GDM1 (cell line): ENCODE results near the gene SBNO2.
"Not testable (repeated sequence)": the region's sequence is repeated elsewhere in the genome, so short reads cannot be mapped to it uniquely, and the experiment has no call there.

ENCODE experiments used
- DNase-seq: peaks from one replicate; lab custom pipeline; 2025; lab: John Stamatoyannopoulos, UW

SBNO2 gene

GRCh38 chr19:1134431-1134830 is 39.6 kb downstream of the SBNO2 start:
- no peak for DNase-seq

DNA sequence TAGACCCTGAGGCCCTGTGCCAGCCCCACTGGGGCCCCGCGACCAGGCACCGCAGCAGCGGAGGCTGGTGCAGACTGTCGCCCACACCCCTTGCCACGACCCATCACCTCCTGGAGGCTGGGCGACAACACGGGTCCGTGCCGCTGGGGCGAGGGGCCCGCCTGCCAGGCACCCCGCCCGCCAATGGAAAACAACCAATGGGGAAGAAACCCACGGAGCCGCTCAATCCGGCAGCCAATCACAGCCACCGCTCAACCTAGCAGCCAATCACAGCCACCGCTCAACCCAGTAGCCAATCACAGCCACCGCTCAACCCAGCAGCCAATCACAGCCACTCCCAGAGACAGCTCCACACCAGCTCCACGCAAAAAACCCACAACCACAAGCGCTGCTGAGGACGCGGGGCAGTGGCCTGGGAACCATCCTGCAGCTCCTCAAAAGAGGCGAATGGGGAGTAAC is 40.6 kb downstream of the SBNO2 start:
- DNase-seq, result peak; percentile 89

DNA sequence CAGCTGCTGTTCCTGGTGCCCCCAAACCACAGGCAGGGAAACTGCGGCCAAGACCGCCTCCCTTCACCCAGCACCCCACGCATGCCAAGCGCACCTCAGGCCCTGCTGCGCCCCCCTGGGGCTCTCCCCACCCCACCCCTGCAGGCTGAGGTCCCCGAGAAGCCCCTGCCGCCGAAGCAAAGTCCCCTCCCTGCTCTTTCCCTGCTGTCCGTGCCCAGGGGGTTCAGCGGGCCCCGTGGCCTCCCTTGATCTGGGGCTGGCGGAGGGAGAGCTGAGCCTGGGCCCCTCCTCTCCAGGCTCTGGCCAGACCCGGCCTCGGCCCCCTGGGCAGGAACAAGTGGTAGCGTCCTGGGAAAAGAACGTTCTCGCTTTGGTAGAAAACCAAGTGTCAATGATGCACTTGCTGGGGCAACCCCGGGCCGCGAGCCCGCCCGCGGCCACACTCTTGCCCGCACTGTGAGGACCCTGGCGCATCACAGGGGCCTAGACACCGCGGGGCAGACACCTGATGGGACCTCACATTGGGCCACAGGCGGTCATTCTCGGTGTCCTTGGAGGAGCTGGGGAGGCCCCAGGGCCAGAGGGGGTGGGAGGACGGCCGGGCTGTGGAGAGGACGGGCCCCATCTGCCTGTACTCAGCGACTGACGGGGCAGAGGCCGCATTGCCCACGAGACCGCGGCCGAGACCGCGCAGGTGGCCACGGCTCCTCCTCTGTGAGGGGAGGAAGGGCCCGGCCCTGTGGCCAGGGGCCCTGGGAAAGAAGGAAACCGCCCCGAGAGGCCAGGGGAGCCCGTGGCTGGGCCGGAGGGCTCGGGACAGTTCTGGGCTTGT is 41.3 kb downstream of the SBNO2 start:
- no peak for DNase-seq

GRCh38 chr19:1131718-1132551 is 42.1 kb downstream of the SBNO2 start:
- DNase-seq, result peak; percentile 69

GRCh38 chr19:1130771-1131717 is 43.0 kb downstream of the SBNO2 start:
- no peak for DNase-seq

DNA sequence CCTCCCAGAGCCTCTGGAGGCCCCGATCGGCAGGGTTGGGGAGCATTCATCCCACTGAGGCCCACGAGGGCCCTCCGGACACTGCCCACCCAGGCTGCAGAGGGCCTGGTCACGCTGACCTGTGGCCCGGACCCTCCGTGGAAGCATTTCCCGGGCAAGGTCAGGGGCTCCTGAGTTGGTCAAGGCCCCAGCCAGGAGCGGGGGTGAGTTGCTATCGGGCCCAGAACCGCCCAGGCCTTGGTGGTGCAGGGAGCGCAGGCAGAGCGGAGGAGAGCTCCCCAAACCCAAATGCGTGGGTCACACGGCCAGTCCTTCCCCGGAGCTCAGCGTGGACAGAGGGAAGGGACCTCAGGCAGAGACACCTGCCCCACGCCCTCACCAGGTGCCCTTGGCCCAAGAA is 44.5 kb downstream of the SBNO2 start:
- no peak for DNase-seq

- DNase-seq, result not testable (repeated sequence)
These were observed 45.0 kb downstream of the SBNO2 start for GRCh38 chr19:1129084-1129483.

GRCh38 chr19:1128106-1128505 is 46.0 kb downstream of the SBNO2 start:
- DNase-seq, result no peak

DNA sequence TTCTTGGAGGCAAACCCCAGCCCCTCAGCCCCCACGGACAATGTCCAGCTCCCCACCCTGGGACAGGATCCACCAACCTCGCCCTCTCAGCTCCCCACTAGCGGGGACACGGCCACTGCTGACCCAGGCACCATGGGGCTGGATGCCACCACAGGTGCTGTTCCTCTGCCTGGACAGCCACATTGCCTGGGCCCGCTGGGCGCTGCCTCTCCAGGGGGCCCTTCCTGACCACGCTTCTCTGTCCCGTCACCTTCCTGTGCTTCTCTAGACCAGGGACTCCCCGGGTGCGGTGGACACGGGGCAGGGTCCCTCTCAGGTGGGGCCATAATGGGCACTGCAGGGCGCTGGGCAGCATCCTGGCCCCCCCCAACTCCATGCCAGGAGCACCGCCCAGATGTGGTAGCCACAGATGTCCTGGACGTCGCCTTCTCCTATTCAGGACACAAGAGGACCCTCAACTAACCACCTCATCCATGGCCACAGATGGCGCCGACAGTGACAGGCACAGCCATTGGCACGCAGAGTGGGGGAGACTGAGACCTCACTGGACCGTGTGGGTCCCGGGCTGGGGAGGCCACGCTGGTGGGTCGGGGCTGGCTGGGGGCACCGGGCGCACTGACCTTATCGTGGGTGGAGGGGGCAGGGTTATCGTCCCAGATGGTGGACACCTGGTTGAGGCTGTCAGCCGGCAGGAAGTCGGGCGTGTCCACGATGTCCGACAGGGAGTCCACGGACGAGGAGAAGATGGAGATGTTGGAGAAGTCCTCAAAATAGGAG is 46.9 kb downstream of the SBNO2 start:
- no peak for DNase-seq

DNA sequence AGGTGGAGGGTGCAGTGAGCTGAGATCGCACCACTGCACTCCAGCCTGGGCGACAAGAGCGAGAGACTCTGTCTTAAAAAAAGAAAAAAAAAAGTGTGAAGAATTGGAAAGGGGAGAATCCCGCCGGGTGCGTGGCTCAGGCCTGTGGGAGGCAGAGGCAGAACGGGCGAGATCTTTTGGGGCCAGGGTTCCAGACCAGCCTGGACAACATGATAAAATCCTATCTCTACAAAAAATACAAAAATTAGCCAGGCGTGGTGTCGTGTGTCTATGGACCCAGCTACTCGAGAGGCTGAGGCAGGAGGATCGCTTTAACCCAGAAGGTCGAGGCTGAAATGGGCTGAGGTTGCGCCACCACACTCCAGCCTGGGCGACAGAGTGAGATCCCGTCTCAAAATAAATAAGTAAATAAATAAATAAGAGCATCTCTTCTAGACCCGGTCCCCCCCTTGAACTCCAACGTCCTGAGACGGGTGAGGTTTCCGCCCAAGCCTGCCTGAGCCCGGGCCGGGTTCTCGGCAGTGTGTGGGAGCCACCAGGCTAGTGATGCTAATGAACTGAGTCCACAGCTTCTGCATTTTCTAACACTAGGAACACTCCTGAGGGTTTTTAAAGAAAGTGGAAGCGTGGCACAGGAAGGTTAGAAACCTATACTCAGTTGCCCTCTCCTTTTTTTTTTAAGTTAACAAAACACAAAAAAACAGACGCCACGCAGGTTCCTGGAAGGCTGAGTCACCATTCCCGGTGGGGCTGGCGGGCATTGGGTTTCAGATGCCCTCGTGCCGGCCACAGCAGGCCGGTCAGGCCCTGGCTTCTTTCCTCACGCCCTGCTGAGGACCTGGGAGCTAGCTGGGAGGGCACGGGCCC is 48.2 kb downstream of the SBNO2 start:
- no peak for DNase-seq

DNA sequence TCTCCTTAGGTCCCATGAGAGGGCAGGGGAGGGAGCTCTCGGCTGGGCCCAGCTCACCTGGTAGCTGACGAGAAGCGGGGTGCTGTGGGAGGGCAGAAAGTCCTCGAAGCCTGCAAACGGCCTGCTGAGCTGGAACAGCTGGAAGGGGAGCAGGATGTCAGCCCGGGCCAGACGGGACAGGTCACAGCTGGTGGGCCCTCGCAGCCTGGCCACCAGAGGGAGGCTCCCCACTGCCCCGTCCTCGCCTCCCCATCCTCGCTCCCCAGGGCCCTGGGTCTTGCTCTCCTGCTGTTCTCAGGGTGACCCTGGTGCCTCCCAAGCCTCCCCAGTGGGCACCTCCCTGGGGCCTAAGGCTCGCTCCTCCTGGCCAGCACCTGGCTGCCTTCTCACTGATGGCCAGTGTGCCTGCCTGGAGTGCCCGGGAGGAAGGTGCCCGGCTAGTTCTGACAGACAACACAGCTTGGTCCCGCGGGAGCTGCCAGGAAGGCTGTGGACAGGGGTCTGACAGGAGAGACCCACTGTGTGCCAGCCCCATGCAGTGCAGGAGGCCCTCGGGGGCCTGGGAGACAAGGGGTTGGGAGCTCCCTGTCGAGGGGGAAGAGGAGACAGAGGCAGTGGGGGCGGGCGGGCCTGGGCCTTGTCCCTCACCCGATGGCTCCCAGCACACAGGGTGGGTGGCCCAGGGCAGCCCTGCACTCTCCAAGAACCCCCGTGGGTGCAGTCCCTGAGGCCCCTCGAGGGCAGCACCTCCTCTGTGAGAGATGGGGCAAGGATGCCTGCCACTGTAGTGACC is 50.0 kb downstream of the SBNO2 start:
- no peak for DNase-seq

- DNase-seq, result no peak
These were observed 50.7 kb downstream of the SBNO2 start for GRCh38 chr19:1123381-1123780.

GRCh38 chr19:1122972-1123363 is 51.1 kb downstream of the SBNO2 start:
- DNase-seq, result peak; percentile 22

- no peak for DNase-seq
These were observed 51.8 kb downstream of the SBNO2 start for GRCh38 chr19:1122021-1122971.

GRCh38 chr19:1121395-1121794 is 52.7 kb downstream of the SBNO2 start:
- DNase-seq, result no peak

GRCh38 chr19:1119475-1120217 is 54.4 kb downstream of the SBNO2 start:
- DNase-seq, result no peak

GRCh38 chr19:1118999-1119398 is 55.1 kb downstream of the SBNO2 start:
- DNase-seq, result no peak
